ENCODE data around the gene B9D2.
"Not testable (repeated sequence)": the region's sequence is repeated elsewhere in the genome, so short reads cannot be mapped to it uniquely, and the experiment has no call there.

Gene B9D2

DNA sequence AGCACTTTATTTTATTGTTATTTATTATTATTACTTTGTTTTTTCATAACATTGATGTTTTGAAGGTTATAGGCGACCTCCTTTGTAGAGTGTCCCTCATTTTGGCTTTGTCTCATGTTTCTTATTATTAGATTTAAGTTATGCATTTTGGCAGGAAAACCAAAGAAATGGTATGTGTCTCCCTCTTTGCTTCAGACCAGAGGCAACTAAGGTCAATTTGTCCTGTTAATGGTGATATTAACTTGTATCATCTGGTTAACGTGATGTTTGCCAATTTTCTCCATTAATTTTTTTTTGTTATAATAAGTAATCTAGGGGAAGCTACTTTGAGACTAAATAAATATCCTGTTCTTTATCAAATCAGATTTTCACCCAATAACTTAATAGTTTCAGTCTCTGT, 8.6 kb upstream of the B9D2 start:
- H3K9me3 ChIP-seq (ENCODE audit: control insufficient read depth in 5 of 5, low read length in 5 of 5): no peaks in the 10 kb centered on the region
- H3K27ac ChIP-seq (ENCODE audit: low read depth, low read length): no peak overlapping the region
- H3K4me1 ChIP-seq (ENCODE audit: control insufficient read depth in 5 of 5, insufficient read depth in 5 of 5, low read length in 5 of 5): peaks cover 1 to 33% (median 27%) of the 10 kb centered on the region in 5 donors
- H3K36me3 ChIP-seq (ENCODE audit: control insufficient read depth in 5 of 5, insufficient read depth in 5 of 5, low read length in 5 of 5): no peaks in the 10 kb centered on the region
- H3K4me3 ChIP-seq (ENCODE audit: low read depth in 1 of 5, low read length in 5 of 5): no peak overlapping the region
- H3K9ac ChIP-seq (ENCODE audit: low read length in 5 of 5): no peak overlapping the region
- no peaks in the 10 kb centered on the region for H3K27me3 ChIP-seq (ENCODE audit: control insufficient read depth in 5 of 5, insufficient read depth in 4 of 5, low read length in 5 of 5)

DNA sequence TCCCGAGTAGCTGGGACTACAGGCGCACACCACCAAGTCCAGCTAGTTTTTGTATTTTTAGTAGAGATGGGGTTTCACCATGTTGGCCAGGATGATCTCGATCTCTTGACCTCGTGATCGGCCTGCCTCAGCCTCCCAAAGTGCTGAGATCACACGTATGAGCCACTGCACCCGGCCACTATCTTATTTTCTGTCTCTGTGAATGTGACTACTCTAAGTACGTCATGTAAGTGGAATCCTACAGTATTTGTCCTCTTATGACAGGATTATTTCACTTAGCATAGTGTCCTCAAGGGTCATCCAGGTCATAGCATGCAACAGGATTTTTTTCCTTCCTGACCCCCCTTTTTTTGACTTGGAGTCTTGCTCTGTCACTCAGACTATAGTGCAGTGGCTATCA, 7.6 kb upstream of the B9D2 start:
- Histone ChIP-seq H3K36me3 (ENCODE audit: control insufficient read depth in 5 of 5, insufficient read depth in 5 of 5, low read length in 5 of 5) (no peaks in the 10 kb centered on the region), H3K4me3 (ENCODE audit: low read depth in 1 of 5, low read length in 5 of 5) (no peak overlapping the region), H3K27me3 (ENCODE audit: control insufficient read depth in 5 of 5, insufficient read depth in 4 of 5, low read length in 5 of 5) (no peaks in the 10 kb centered on the region), H3K4me1 (ENCODE audit: control insufficient read depth in 5 of 5, insufficient read depth in 5 of 5, low read length in 5 of 5) (peaks cover 1 to 23% (median 20%) of the 10 kb centered on the region in 5 donors), H3K9ac (ENCODE audit: low read length in 5 of 5) (no peak overlapping the region), H3K9me3 (ENCODE audit: control insufficient read depth in 5 of 5, low read length in 5 of 5) (no peaks in the 10 kb centered on the region), H3K27ac (ENCODE audit: low read depth, low read length) (no peak overlapping the region)

DNA sequence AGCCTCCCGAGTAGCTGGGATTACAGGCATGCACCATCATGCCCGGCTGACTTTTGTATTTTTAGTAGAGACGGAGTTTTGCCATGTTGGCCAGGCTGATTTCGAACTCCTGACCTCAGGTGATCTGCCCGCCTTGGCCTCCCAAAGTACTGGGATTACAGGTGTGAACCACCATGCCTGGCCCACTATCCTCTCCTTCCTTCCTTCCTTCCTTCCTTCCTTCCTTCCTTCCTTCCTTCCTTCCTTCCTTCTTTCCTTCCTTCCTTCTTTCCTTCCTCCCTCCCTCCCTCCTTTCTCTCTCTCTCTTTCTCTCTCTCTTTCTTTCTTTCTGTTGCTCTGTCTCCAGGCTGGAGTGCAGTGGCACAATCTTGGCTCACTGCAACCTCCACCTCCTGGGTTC, 7.2 kb upstream of the B9D2 start:
- not testable (repeated sequence) for H3K9ac ChIP-seq (ENCODE audit: low read length in 5 of 5); H3K4me3 ChIP-seq (ENCODE audit: low read depth in 1 of 5, low read length in 5 of 5); H3K9me3 ChIP-seq (ENCODE audit: control insufficient read depth in 5 of 5, low read length in 5 of 5); H3K36me3 ChIP-seq (ENCODE audit: control insufficient read depth in 5 of 5, insufficient read depth in 5 of 5, low read length in 5 of 5); H3K27me3 ChIP-seq (ENCODE audit: control insufficient read depth in 5 of 5, insufficient read depth in 4 of 5, low read length in 5 of 5); H3K27ac ChIP-seq (ENCODE audit: low read depth, low read length)
- H3K4me1 ChIP-seq (ENCODE audit: control insufficient read depth in 5 of 5, insufficient read depth in 5 of 5, low read length in 5 of 5): peaks cover 1 to 19% (median 16%) of the 10 kb centered on the region in 5 donors

DNA sequence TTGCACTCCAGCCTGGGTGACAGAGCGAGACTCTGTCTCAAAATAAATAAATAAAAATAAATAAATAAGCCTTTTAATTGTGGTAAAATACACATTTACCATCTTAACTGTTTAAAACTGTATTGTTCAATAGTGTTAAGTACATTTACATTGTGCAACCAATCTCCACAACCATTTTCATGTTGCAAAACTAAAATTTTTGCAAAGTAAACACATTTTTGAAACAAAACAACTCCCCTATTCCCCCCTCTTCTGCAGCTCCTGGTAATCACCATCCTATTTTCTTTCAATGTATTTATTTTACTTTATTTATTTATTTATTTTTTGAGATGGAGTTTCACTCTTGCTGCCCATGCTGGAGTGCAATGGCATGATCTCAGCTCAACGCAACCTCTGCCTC, 5.8 kb upstream of the B9D2 start:
- Histone ChIP-seq H3K27ac (ENCODE audit: low read depth, low read length) (no peak overlapping the region), H3K9me3 (ENCODE audit: control insufficient read depth in 5 of 5, low read length in 5 of 5) (no peaks in the 10 kb centered on the region), H3K4me3 (ENCODE audit: low read depth in 1 of 5, low read length in 5 of 5) (no peak overlapping the region), H3K36me3 (ENCODE audit: control insufficient read depth in 5 of 5, insufficient read depth in 5 of 5, low read length in 5 of 5) (no peaks in the 10 kb centered on the region), H3K9ac (ENCODE audit: low read length in 5 of 5) (no peak overlapping the region), H3K27me3 (ENCODE audit: control insufficient read depth in 5 of 5, insufficient read depth in 4 of 5, low read length in 5 of 5) (no peaks in the 10 kb centered on the region), H3K4me1 (ENCODE audit: control insufficient read depth in 5 of 5, insufficient read depth in 5 of 5, low read length in 5 of 5) (peaks cover 2 to 20% (median 14%) of the 10 kb centered on the region in 5 donors)

DNA sequence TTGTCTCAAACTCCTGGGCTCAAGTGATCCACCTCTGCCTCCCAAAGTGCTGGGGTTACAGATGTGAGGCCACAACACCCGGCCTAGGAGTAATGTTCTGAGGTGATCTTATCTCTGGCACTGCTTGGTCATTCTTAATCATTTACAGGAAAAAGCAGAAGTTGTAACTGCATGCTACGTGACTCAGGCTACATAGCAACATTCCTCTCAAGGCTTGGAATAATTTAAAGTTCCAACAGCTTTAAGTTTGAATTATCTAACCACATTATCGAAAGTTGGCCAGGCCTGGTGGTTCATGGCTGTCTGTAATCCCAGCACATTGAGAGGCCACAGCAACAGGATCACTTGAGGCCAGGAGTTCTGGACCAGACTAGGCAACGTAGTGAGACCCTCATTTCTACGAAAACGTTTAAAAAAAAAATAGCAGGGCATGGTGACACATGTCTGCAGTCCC, 3.9 kb upstream of the B9D2 start:
- Histone ChIP-seq H3K9ac (ENCODE audit: low read length in 5 of 5) (no peak overlapping the region), H3K27me3 (ENCODE audit: control insufficient read depth in 5 of 5, insufficient read depth in 4 of 5, low read length in 5 of 5) (no peaks in the 10 kb centered on the region), H3K9me3 (ENCODE audit: control insufficient read depth in 5 of 5, low read length in 5 of 5) (no peaks in the 10 kb centered on the region), H3K36me3 (ENCODE audit: control insufficient read depth in 5 of 5, insufficient read depth in 5 of 5, low read length in 5 of 5) (no peaks in the 10 kb centered on the region), H3K4me1 (ENCODE audit: control insufficient read depth in 5 of 5, insufficient read depth in 5 of 5, low read length in 5 of 5) (peaks cover 4 to 26% (median 17%) of the 10 kb centered on the region in 5 donors), H3K27ac (ENCODE audit: low read depth, low read length) (no peak overlapping the region), H3K4me3 (ENCODE audit: low read depth in 1 of 5, low read length in 5 of 5) (no peak overlapping the region)

DNA sequence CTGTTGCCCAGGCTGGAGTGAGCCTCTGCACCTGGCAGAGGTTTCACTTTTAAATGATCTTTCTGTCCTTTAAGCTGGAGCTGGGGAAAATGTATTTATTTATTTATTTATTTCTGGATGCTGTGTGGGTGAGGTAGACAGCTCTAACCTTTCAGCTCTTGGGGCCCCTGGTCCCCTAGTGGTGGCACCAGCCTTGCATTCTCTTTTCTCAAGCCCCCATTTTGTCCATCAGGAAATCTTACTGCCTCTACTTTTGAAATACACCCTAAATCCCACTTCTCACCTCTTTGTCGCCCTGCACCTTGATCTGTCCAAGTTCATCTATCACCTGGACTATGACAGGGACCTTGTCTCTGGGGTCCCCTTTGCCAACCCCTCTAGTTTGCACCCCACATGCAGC, 2.1 kb upstream of the B9D2 start:
- no peaks in the 10 kb centered on the region for H3K36me3 ChIP-seq (ENCODE audit: control insufficient read depth in 5 of 5, insufficient read depth in 5 of 5, low read length in 5 of 5)
- no peak overlapping the region for H3K27ac ChIP-seq (ENCODE audit: low read depth, low read length)
- no peak overlapping the region for H3K4me3 ChIP-seq (ENCODE audit: low read depth in 1 of 5, low read length in 5 of 5)
- no peak overlapping the region for H3K9ac ChIP-seq (ENCODE audit: low read length in 5 of 5)
- H3K9me3 ChIP-seq (ENCODE audit: control insufficient read depth in 5 of 5, low read length in 5 of 5): no peaks in the 10 kb centered on the region
- H3K4me1 ChIP-seq (ENCODE audit: control insufficient read depth in 5 of 5, insufficient read depth in 5 of 5, low read length in 5 of 5): peaks cover 4 to 27% (median 17%) of the 10 kb centered on the region in 5 donors
- no peaks in the 10 kb centered on the region for H3K27me3 ChIP-seq (ENCODE audit: control insufficient read depth in 5 of 5, insufficient read depth in 4 of 5, low read length in 5 of 5)

DNA sequence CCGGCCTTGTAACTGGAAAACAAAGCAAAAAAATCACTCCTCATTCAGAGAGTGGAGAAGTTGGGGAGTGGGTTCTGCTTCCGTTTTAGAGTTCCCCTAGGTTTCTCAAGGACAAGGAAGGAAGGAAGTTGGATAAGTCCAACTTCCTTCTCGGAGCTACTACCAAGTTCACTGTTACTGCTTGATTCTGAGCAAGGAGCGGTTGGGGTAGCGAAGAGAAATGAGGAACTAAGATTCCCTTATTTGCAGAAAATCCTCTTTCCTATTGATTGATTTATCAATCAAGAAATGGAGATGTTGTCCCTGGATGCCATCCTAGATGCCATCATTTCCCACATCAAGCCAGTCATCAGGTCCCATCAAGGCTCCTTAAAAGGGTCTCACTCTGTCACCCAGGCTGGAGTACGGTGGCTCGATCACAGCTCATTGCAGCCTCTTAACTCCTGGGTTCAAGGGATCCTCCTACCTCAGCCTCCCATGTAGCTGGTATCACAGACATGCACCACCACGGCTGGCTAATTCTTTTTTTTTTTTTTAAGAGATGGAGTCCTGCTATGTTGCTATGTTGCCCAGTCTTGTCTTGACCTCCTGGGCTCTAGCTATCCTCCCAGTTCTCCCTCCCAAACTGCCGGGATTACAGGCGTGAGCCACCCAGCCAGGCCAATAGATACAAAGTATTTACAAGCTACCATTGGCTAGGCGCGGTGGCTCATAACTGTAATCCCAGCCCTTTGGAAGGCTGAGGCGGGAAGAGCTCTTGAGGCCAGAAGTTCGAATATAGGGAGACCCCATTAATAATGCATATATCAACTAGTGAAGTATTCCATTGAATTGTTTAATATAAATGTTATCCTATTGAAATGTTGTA, 809 bp upstream of the B9D2 start:
- Histone ChIP-seq H3K9me3 (ENCODE audit: control insufficient read depth in 5 of 5, low read length in 5 of 5) (no peaks in the 10 kb centered on the region), H3K27me3 (ENCODE audit: control insufficient read depth in 5 of 5, insufficient read depth in 4 of 5, low read length in 5 of 5) (no peaks in the 10 kb centered on the region), H3K4me3 (ENCODE audit: low read depth in 1 of 5, low read length in 5 of 5) (peak overlapping the region; percentile 75 to 99 (median 92))

DNA sequence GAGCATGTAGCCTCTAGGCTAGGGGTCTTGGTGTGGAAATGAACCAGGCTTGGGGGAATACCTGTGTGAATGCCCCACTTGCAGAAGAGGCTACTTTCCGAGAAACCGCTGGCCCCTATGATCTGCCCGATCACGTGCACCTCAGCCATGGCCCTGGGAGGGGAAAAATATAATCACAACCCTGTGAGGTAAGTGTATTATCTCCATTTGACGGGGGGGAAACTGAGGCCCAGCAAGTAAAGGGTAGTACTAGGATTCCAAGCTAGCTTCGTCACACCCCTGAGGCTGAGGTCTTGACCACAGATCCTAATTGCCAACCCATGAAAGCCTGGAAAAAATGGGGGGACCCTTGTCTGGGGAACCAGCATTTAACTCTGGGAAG, 587 bp downstream of the B9D2 start:
- Histone ChIP-seq H3K27me3 (ENCODE audit: control insufficient read depth in 5 of 5, insufficient read depth in 4 of 5, low read length in 5 of 5) (no peaks in the 10 kb centered on the region), H3K9ac (ENCODE audit: low read length in 5 of 5) (peak overlapping the region; percentile 68 to 96 (median 92)), H3K36me3 (ENCODE audit: control insufficient read depth in 5 of 5, insufficient read depth in 5 of 5, low read length in 5 of 5) (no peaks in the 10 kb centered on the region), H3K4me3 (ENCODE audit: low read depth in 1 of 5, low read length in 5 of 5) (peak overlapping the region; percentile 75 to 99 (median 92)), H3K4me1 (ENCODE audit: control insufficient read depth in 5 of 5, insufficient read depth in 5 of 5, low read length in 5 of 5) (peaks cover 4 to 27% (median 17%) of the 10 kb centered on the region in 5 donors), H3K27ac (ENCODE audit: low read depth, low read length) (peak overlapping the region; percentile 97), H3K9me3 (ENCODE audit: control insufficient read depth in 5 of 5, low read length in 5 of 5) (no peaks in the 10 kb centered on the region)

More for the DNA sequence above, 809 bp upstream of the B9D2 start:
- peaks cover 4 to 27% (median 17%) of the 10 kb centered on the region in 5 donors for H3K4me1 ChIP-seq (ENCODE audit: control insufficient read depth in 5 of 5, insufficient read depth in 5 of 5, low read length in 5 of 5)
- no peaks in the 10 kb centered on the region for H3K36me3 ChIP-seq (ENCODE audit: control insufficient read depth in 5 of 5, insufficient read depth in 5 of 5, low read length in 5 of 5)
- peak overlapping the region; percentile 43 to 96 (median 88) for H3K9ac ChIP-seq (ENCODE audit: low read length in 5 of 5)
- H3K27ac ChIP-seq (ENCODE audit: low read depth, low read length): peak overlapping the region; percentile 97

DNA sequence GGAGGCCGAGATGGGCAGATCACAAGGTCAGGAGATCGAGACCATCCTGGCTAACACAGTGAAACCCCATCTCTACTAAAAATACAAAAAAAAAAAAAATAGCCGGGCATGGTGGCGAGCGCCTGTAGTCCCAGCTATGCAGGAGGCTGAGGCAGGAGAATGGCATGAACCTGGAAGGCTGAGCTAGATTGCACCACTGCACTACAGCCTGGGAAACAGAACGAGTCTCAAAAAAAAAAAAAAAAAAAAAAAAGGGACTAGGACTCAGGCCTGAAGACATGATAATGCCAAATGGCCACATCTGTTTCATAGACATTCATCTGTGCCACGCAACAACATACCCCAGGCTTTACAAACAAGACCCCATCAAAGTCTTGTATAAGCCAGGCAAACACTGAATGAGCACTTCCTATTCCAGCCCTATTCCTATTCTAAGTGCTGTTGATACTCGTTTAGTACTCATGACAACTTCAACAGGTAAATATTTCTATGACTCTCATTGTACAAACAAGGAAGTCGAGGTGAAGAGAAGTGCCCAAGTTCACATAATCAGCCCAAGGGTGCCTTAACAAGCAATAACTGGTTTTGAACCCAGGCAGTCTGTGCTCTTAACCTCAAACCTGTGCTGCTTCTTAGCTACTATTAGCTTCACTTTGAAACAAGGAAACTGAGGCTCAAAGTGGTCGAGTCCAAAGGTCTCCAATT, 1.7 kb downstream of the B9D2 start:
- H3K27me3 ChIP-seq (ENCODE audit: control insufficient read depth in 5 of 5, insufficient read depth in 4 of 5, low read length in 5 of 5): no peaks in the 10 kb centered on the region
- H3K4me3 ChIP-seq (ENCODE audit: low read depth in 1 of 5, low read length in 5 of 5): no peak overlapping the region
- peaks cover 4 to 30% (median 20%) of the 10 kb centered on the region in 5 donors for H3K4me1 ChIP-seq (ENCODE audit: control insufficient read depth in 5 of 5, insufficient read depth in 5 of 5, low read length in 5 of 5)
- H3K9me3 ChIP-seq (ENCODE audit: control insufficient read depth in 5 of 5, low read length in 5 of 5): no peaks in the 10 kb centered on the region
- no peak overlapping the region for H3K9ac ChIP-seq (ENCODE audit: low read length in 5 of 5)
- H3K36me3 ChIP-seq (ENCODE audit: control insufficient read depth in 5 of 5, insufficient read depth in 5 of 5, low read length in 5 of 5): no peaks in the 10 kb centered on the region
- H3K27ac ChIP-seq (ENCODE audit: low read depth, low read length): no peak overlapping the region

DNA sequence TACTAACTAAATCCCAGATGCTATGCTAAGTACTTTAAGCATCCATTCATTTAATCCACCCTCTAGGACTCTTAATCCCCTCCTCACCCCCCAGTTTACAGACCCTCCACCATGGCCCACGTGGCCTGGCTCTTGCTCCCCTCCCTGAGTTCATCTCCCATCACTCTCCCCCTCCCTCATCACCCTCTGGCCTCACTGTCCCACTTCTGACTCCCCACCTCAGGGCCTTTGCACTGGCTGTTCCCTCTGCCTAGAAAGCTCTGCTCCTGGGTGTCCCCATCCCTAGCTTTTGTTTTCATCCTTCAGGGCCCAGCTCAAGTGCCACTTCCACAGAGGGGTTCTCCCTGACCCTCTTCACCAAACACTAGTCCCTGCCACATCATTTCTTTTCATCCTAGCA, 4.2 kb downstream of the B9D2 start:
- Histone ChIP-seq H3K4me3 (ENCODE audit: low read depth in 1 of 5, low read length in 5 of 5) (no peak overlapping the region), H3K27me3 (ENCODE audit: control insufficient read depth in 5 of 5, insufficient read depth in 4 of 5, low read length in 5 of 5) (no peaks in the 10 kb centered on the region), H3K27ac (ENCODE audit: low read depth, low read length) (no peak overlapping the region), H3K4me1 (ENCODE audit: control insufficient read depth in 5 of 5, insufficient read depth in 5 of 5, low read length in 5 of 5) (peaks cover 3 to 41% (median 16%) of the 10 kb centered on the region in 5 donors), H3K9ac (ENCODE audit: low read length in 5 of 5) (no peak overlapping the region), H3K9me3 (ENCODE audit: control insufficient read depth in 5 of 5, low read length in 5 of 5) (no peaks in the 10 kb centered on the region), H3K36me3 (ENCODE audit: control insufficient read depth in 5 of 5, insufficient read depth in 5 of 5, low read length in 5 of 5) (no peaks in the 10 kb centered on the region)
